Spleen (tissue), 11 donors: Measurements from ENCODE around the gene ANKRD11. TPM values are rescaled to one million over a fixed set of nuclear protein-coding genes. Genes with fewer than 3 reads are reported as not detected.
"Not testable (repeated sequence)": the region's sequence is repeated elsewhere in the genome, so short reads cannot be mapped to it uniquely, and the experiment has no call there.

Source experiments
- DNase-seq: peaks from one replicate; pipeline ENCODE4 v3.0.0-alpha.2; 2020
- H3K27ac ChIP-seq, 8 donors: fragments of 200-600 bp; sonication (generic) in 7 of 8; 1 replicate in 4 of 8; 2 replicates in 4 of 8; pipeline versions ENCODE4 v1.5.0 to v1.8.0; 2016 to 2021; ENCODE audit warnings: inconsistent platforms in 4 of 8, mild to moderate bottlenecking in 4 of 8, moderate library complexity in 1 of 8
- H3K27me3 ChIP-seq, 7 donors: fragments of 200-600 bp; sonication (generic) in 6 of 7; replicated peaks in 1 of 7; 1 replicate in 4 of 7; 2 replicates in 3 of 7; pipeline versions ENCODE4 v1.5.0 to v1.8.0; 2016 to 2021; ENCODE audit warnings: inconsistent platforms in 3 of 7, mild to moderate bottlenecking in 1 of 7
- H3K36me3 ChIP-seq, 6 donors: fragments of 200-600 bp; sonication (generic) in 5 of 6; 1 replicate in 4 of 6; 2 replicates in 2 of 6; pipeline versions ENCODE4 v1.5.0 to v1.8.0; 2016 to 2021; ENCODE audit warnings: inconsistent platforms in 2 of 6
- H3K4me1 ChIP-seq, 6 donors: fragments of 200-600 bp; sonication (generic) in 5 of 6; 1 replicate in 3 of 6; 2 replicates in 3 of 6; pipeline versions ENCODE4 v1.5.0 to v1.8.0; 2016 to 2021; ENCODE audit warnings: inconsistent platforms in 3 of 6
- H3K4me3 ChIP-seq, 8 donors: fragments of 200-600 bp; sonication (generic) in 7 of 8; 1 replicate in 4 of 8; 2 replicates in 4 of 8; pipeline versions ENCODE4 v1.5.0 to v1.8.0; 2016 to 2021; ENCODE audit warnings: inconsistent platforms in 4 of 8, mild to moderate bottlenecking in 4 of 8, moderate library complexity in 2 of 8
- H3K9me3 ChIP-seq, 8 donors: fragments of 200-600 bp; sonication (generic) in 7 of 8; 1 replicate in 4 of 8; 2 replicates in 4 of 8; pipeline versions ENCODE4 v1.5.0 to v1.8.0; 2016 to 2021; ENCODE audit warnings: inconsistent platforms in 4 of 8
- CTCF ChIP-seq, 11 experiments: fragments of 200-600 bp in 7 of 11; fragments of 450-650 bp in 4 of 11; sonication (generic) in 4 of 11; IDR thresholded peaks in 8 of 11; conservative IDR thresholded peaks in 3 of 11; 1 replicate in 7 of 11; 2 replicates in 4 of 11; pipeline versions ENCODE4 v1.4.0 to v1.8.0; 2016 to 2021; ENCODE audit warnings: antibody characterized with exemption in 11 of 11, inconsistent platforms in 4 of 11, mild to moderate bottlenecking in 1 of 11
- POLR2A ChIP-seq, 3 donors: fragments of 450-650 bp; IDR thresholded peaks; one replicate each; pipeline ENCODE4 v1.5.1; 2017; ENCODE audit warnings: antibody characterized with exemption in 3 of 3, mild to moderate bottlenecking in 1 of 3
- POLR2AphosphoS5 ChIP-seq, 3 donors: sonication (generic); formaldehyde crosslinking; IDR thresholded peaks; one replicate each; pipeline ENCODE4 v1.5.1; 2017; ENCODE audit warnings: antibody characterized with exemption in 3 of 3
- WGBS, 5 donors: extraction: QIAGEN DNeasy Blood & Tissue Kit in 3 of 5; methylation state at CpG; one replicate each; pipeline versions ENCODE4 v1.1.5 to v1.1.7; 2013 to 2018; 5-methylcytosine and 5-hydroxymethylcytosine counted together
- intact Hi-C: fragments of 100-400 bp; cut with DNase I; formaldehyde crosslinking; loops from one replicate; pipeline ENCODE4 v1.15.0; 2023; ENCODE audit warnings: low total_unique reads
- polyA plus RNA-seq, 3 donors: library from polyadenylated mRNA; stranded (reverse); fragments of 200-250 nt; gene quantifications; one replicate each; pipeline ENCODE4 v1.2.1, GENCODE V29; 2013
- total RNA-seq, 7 donors: library from RNA; depleted of rRNA in 3 of 7; stranded (reverse); fragments of >200 nt in 3 of 7; fragmentation: NEBNext Ultra II Directional in 4 of 7; extraction: Animal tissue kit (Norgen Biotek cat#: 25700) in 4 of 7; gene quantifications; one replicate each; pipeline versions ENCODE4 v1.1.0 to v1.2.1, GENCODE V29; 2016 to 2021
- donor health status: healthy with polysubstance abuse.
- donor health status: DM: no; HTN: no; CAD: no; lungs with moderate emphysema.
- donor health status: DM: no; HTN: no; CAD: no.
- donor health status: Bipolar disorder and iron deficiency.
- donor health status: healthy.
- donor health status: DM: no; HTN: no; CAD: no.
- donor health status: DM: yes; HTN: yes; CAD: no.

Gene ANKRD11
- total and polyA plus RNA-seq, 10 donors = 29.0 to 203 (median 128) TPM

- 81 to 83% (median 82%) methylated on average over 27 to 30 of the region's 30 CpGs for WGBS, 5 donors
- no peak overlapping the region for H3K4me3 ChIP-seq
- H3K27me3 ChIP-seq = no peaks in the 10 kb centered on the region
- H3K36me3 ChIP-seq = peaks cover 0 to 60% (median 31%) of the 10 kb centered on the region in 6 donors
- no peaks in the 10 kb centered on the region for H3K9me3 ChIP-seq
- DNase-seq = peak; percentile 62
- TF ChIP-seq CTCF (IDR thresholded peaks at IDR 0.05 in 8 of 11, conservative IDR thresholded peaks at IDR 0.05 in 3 of 11) (peak in 9 of 11 experiments; percentile 18 to 61 (median 39)), POLR2AphosphoS5 (IDR thresholded peaks at IDR 0.05) (peak in 2 of 3 donors; percentile 16 to 26), POLR2A (IDR thresholded peaks at IDR 0.05) (no peak)
- peak overlapping the region in 1 of 8 donors; percentile 4 for H3K27ac ChIP-seq
- H3K4me1 ChIP-seq = peaks cover 7 to 85% (median 54%) of the 10 kb centered on the region in 6 donors
- intact Hi-C loops = no loop called here
Measured at GRCh38 chr16:89308391-89309333, 181.7 kb downstream of the ANKRD11 start.

- intact Hi-C loops = no loop called here
- H3K27me3 ChIP-seq = no peaks in the 10 kb centered on the region
- no peak overlapping the region for H3K4me3 ChIP-seq
- H3K27ac ChIP-seq = no peak overlapping the region
- H3K36me3 ChIP-seq = peaks cover 0 to 60% (median 30%) of the 10 kb centered on the region in 6 donors
- H3K4me1 ChIP-seq = peaks cover 0 to 85% (median 54%) of the 10 kb centered on the region in 6 donors
- TF ChIP-seq POLR2AphosphoS5 (IDR thresholded peaks at IDR 0.05) (no peak), CTCF (IDR thresholded peaks at IDR 0.05 in 8 of 11, conservative IDR thresholded peaks at IDR 0.05 in 3 of 11) (no peak), POLR2A (IDR thresholded peaks at IDR 0.05) (no peak)
- WGBS, 5 donors = 95 to 99% (median 96%) methylated on average over 14 of the region's 14 CpGs
- H3K9me3 ChIP-seq = no peaks in the 10 kb centered on the region
- peak; percentile 65 for DNase-seq
Measured at GRCh38 chr16:89307421-89307805, 182.9 kb downstream of the ANKRD11 start.

- peaks cover 0 to 85% (median 51%) of the 10 kb centered on the region in 6 donors for H3K4me1 ChIP-seq
- H3K27ac ChIP-seq, H3K27me3 ChIP-seq, intact Hi-C loops, H3K4me3 ChIP-seq, H3K9me3 ChIP-seq: not testable (repeated sequence)
- WGBS, 5 donors = 93 to 99% (median 97%) methylated on average over 41 to 61 of the region's 69 CpGs
- DNase-seq = peak; percentile 51
- H3K36me3 ChIP-seq = peaks cover 0 to 60% (median 26%) of the 10 kb centered on the region in 6 donors
Measured at GRCh38 chr16:89306457-89307420, 183.6 kb downstream of the ANKRD11 start.

GRCh38 chr16:89304941-89305705 is 185.2 kb downstream of the ANKRD11 start:
- H3K9me3 ChIP-seq = no peaks in the 10 kb centered on the region
- TF ChIP-seq POLR2AphosphoS5 (IDR thresholded peaks at IDR 0.05) (peak in 1 of 3 donors; percentile 51), CTCF (IDR thresholded peaks at IDR 0.05 in 8 of 11, conservative IDR thresholded peaks at IDR 0.05 in 3 of 11) (no peak), POLR2A (IDR thresholded peaks at IDR 0.05) (no peak)
- no peak overlapping the region for H3K4me3 ChIP-seq
- H3K27me3 ChIP-seq = no peaks in the 10 kb centered on the region
- peak overlapping the region in 1 of 8 donors; percentile 69 for H3K27ac ChIP-seq
- peaks cover 0 to 85% (median 55%) of the 10 kb centered on the region in 6 donors for H3K4me1 ChIP-seq
- intact Hi-C loops = no loop called here
- no peak for DNase-seq
- H3K36me3 ChIP-seq = peaks cover 0 to 62% (median 30%) of the 10 kb centered on the region in 6 donors
- WGBS, 5 donors = 88 to 94% (median 91%) methylated on average over 36 to 43 of the region's 43 CpGs
